Measurements from ENCODE around the gene AHCYL1. TPM values are rescaled to one million over a fixed set of nuclear protein-coding genes. Genes with fewer than 3 reads are reported as not detected.
A peak's percentile ranks its signal among the peaks of the same experiment; 100 is the strongest.

Gene AHCYL1
- total and polyA plus RNA-seq, 2 of the 8 experiments (the other 6 are each of a cell fraction or from before 2014, with no cell fraction given), result 64.5 to 95.9 TPM

- TF ChIP-seq RAD21 (IDR thresholded peaks at IDR 0.05 in 1 of 2, conservative IDR thresholded peaks at IDR 0.05 in 1 of 2; ENCODE audit: low read depth in 2 of 2, low read length in 2 of 2), result peak; percentile 67 to 74
- no peak for TF ChIP-seq NRF1 (IDR thresholded peaks at IDR 0.05; ENCODE audit: low read depth, low read length)
- TF ChIP-seq CREB1 (IDR thresholded peaks at IDR 0.05), result no peak
- TF ChIP-seq SAP30 (IDR thresholded peaks at IDR 0.05; ENCODE audit: insufficient read depth, insufficient replicate concordance, low read length), result no peak
Measured at GRCh38 chr1:110011527-110012041, 27.0 kb downstream of the AHCYL1 start (continued).

All from H1 (cell line).